ENCODE measurements around the gene TMED4. TPM values are rescaled to one million over a fixed set of nuclear protein-coding genes. Genes with fewer than 3 reads are reported as not detected.

The TMED4 gene
- total RNA-seq, 1 donor from 2014 or later = 90.7 TPM

DNA sequence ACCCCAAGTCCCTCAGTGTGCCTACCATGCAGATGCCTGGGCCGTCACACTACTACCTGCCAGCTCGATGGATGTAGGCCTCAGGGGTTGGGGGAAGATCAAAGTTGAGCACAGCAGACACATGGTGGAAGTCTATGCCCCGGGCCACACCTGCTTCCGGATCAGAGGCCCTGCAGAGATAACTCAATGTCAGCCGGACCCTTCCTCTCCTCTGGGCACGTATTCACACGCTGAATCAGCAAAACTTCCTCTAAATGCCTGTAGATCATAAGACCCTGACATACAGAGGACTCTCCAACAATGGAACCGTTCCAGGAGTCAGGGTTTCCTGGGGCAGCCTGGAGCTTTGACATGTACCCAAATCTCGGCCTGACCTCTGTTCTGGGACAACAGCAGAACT is 12.1 kb downstream of the TMED4 start:
- no peak for DNase-seq
- H3K27ac Mint-ChIP-seq (ENCODE audit: unreplicated experiment) = no peak overlapping the region
- peaks cover 8% of the 10 kb centered on the region for H3K36me3 Mint-ChIP-seq (ENCODE audit: unreplicated experiment)
- TF ChIP-seq, protein P1, sequence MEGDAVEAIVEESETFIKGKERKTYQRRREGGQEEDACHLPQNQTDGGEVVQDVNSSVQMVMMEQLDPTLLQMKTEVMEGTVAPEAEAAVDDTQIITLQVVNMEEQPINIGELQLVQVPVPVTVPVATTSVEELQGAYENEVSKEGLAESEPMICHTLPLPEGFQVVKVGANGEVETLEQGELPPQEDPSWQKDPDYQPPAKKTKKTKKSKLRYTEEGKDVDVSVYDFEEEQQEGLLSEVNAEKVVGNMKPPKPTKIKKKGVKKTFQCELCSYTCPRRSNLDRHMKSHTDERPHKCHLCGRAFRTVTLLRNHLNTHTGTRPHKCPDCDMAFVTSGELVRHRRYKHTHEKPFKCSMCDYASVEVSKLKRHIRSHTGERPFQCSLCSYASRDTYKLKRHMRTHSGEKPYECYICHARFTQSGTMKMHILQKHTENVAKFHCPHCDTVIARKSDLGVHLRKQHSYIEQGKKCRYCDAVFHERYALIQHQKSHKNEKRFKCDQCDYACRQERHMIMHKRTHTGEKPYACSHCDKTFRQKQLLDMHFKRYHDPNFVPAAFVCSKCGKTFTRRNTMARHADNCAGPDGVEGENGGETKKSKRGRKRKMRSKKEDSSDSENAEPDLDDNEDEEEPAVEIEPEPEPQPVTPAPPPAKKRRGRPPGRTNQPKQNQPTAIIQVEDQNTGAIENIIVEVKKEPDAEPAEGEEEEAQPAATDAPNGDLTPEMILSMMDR (IDR thresholded peaks at IDR 0.05; ENCODE audit: partially characterized antibody, unreplicated experiment) = no peak
- peaks cover 4% of the 10 kb centered on the region for H3K27me3 Mint-ChIP-seq (ENCODE audit: unreplicated experiment)
- H3K4me1 Mint-ChIP-seq (ENCODE audit: low read depth, unreplicated experiment) = peaks cover 15% of the 10 kb centered on the region
- H3K4me3 Mint-ChIP-seq (ENCODE audit: unreplicated experiment) = no peak overlapping the region
- peaks cover 8% of the 10 kb centered on the region for H3K9me3 Mint-ChIP-seq (ENCODE audit: unreplicated experiment)

DNA sequence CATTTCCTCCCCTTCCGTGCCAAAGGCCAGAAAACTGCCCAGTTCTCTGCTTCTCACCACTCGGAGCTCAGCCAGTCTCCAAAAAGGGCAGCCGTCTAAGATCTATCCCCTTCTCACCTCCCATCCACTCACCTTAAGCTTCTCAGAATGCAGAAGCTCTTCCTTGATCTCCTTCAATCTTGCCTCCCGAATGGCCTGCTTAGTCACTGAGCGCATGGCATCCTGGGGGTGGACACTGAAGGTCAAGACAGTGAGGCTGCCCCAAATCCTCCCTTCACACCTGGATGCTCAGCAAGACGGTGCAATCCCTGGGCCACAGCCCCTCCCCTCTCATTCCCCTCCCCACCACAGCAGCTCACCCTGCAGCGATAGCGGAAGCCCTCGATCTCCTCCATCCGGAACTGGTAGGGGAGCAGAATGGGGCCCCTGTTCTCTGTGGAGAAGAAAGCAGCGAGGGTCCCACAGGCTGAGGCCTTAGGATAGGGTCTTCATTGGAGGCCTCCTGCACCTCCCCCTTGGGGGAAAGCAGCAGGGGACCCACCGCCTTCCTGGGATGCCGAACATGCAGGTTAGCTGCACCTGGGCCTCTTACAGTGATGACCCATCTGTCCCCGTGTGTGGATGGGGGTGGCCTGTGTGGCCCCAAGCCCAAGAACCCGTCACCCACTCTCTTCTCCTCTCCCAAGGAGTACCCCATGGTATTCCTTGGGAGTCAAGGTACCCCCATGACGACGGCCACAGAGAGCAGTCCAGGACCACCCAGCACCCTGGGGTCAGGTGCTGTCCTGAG is 13.1 kb downstream of the TMED4 start:
- no peak overlapping the region for H3K4me3 Mint-ChIP-seq (ENCODE audit: unreplicated experiment)
- peaks cover 14% of the 10 kb centered on the region for H3K4me1 Mint-ChIP-seq (ENCODE audit: low read depth, unreplicated experiment)
- TF ChIP-seq, protein P1 (IDR thresholded peaks at IDR 0.05; ENCODE audit: partially characterized antibody, unreplicated experiment) = no peak
- H3K27ac Mint-ChIP-seq (ENCODE audit: unreplicated experiment) = no peak overlapping the region
- peaks cover 8% of the 10 kb centered on the region for H3K36me3 Mint-ChIP-seq (ENCODE audit: unreplicated experiment)
- DNase-seq = no peak
- peaks cover 7% of the 10 kb centered on the region for H3K9me3 Mint-ChIP-seq (ENCODE audit: unreplicated experiment)
- H3K27me3 Mint-ChIP-seq (ENCODE audit: unreplicated experiment) = peaks cover 2% of the 10 kb centered on the region

DNA sequence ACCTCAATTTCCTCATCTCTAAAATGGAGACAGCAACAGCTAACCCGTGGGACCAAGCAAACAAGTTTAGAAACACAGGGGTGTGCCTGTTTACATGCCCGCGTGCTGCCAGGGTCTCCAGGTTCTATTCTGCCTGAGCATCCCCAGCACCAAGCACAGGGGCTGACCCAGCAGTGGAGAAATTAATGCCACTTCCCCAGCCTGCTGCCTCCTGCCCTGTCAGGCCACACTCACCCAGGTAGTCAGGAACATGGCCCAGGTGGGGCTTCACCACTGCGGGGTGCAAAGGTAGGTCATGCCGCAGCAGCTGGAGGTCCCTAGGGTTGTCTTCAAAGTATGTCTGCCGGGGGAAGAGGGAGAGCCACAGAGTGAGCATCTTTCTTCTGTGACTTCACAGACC is 14.1 kb downstream of the TMED4 start:
- no peak overlapping the region for H3K27ac Mint-ChIP-seq (ENCODE audit: unreplicated experiment)
- H3K36me3 Mint-ChIP-seq (ENCODE audit: unreplicated experiment) = peaks cover 8% of the 10 kb centered on the region

DNA sequence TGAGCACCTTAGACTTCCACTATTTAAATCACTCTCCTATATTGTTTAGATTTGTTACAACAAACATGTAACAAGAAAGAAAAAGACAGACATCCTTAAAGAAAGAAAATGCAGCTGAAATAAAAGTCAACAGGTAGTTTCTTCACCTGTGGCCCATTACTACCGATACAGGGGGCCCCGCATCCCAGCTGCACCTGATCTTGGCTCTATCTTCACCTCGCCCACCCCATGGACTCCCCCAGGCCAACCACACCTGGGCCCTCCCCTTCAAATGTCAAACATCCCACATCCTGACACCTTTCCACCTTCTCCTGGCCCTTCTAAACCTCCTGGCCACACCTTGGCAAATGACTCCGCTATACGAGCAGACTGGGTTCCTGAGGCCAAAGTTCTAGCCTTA is 15.4 kb downstream of the TMED4 start:
- peak overlapping the region; percentile 59 for H3K27ac Mint-ChIP-seq (ENCODE audit: unreplicated experiment)
- no peak for DNase-seq
- H3K27me3 Mint-ChIP-seq (ENCODE audit: unreplicated experiment) = peaks cover 2% of the 10 kb centered on the region
- H3K36me3 Mint-ChIP-seq (ENCODE audit: unreplicated experiment) = peaks cover 8% of the 10 kb centered on the region
- no peaks in the 10 kb centered on the region for H3K9me3 Mint-ChIP-seq (ENCODE audit: unreplicated experiment)
- TF ChIP-seq, protein P1 (IDR thresholded peaks at IDR 0.05; ENCODE audit: partially characterized antibody, unreplicated experiment) = no peak
- no peak overlapping the region for H3K4me3 Mint-ChIP-seq (ENCODE audit: unreplicated experiment)
- peaks cover 15% of the 10 kb centered on the region for H3K4me1 Mint-ChIP-seq (ENCODE audit: low read depth, unreplicated experiment)

More for the DNA sequence above, 14.1 kb downstream of the TMED4 start:
- TF ChIP-seq, protein P1 (IDR thresholded peaks at IDR 0.05; ENCODE audit: partially characterized antibody, unreplicated experiment) = no peak
- Mint-ChIP-seq H3K4me1 (ENCODE audit: low read depth, unreplicated experiment) (peaks cover 15% of the 10 kb centered on the region), H3K9me3 (ENCODE audit: unreplicated experiment) (peaks cover 2% of the 10 kb centered on the region), H3K4me3 (ENCODE audit: unreplicated experiment) (no peak overlapping the region), H3K27me3 (ENCODE audit: unreplicated experiment) (peaks cover 3% of the 10 kb centered on the region)
- DNase-seq = no peak

DNA sequence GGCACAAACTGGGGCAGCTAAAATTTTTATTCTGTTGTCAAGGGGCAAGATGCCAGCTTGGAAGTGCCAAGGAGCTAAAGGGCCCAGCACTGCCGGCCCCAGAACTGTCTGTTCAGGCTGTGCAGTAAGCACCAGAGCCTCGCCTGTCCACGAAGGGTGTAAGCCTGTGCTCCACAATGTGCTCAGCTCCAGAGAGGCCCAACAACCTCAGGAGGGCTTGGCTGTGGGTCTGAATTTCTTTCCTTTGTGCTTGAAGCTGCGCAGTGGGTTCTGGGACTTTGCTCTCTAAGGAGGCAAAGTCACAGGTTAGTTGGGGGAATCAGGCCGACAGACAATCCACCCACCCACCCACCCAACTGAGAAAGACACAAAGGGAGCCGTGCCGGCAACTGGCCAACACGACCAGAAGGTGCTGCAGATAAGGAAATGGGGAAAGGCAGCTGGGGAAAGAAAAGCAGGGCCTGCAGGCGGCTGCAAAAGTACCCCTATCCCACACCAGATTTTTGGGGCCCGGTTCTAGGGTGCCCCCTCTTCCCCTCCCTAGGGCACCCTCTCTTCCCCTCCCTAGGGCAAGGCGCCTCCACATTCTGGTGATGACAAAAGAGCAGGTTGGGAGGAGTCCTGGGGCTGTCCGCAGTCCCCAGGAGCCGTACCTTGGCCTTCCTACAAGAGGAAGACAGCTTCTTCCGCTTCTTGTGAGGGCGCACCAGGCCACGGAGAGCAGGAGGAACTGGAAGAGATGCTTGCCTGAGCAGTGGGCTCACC is 16.1 kb downstream of the TMED4 start:
- no peaks in the 10 kb centered on the region for H3K9me3 Mint-ChIP-seq (ENCODE audit: unreplicated experiment)
- H3K4me1 Mint-ChIP-seq (ENCODE audit: low read depth, unreplicated experiment) = peaks cover 15% of the 10 kb centered on the region
- H3K36me3 Mint-ChIP-seq (ENCODE audit: unreplicated experiment) = peaks cover 8% of the 10 kb centered on the region
- H3K4me3 Mint-ChIP-seq (ENCODE audit: unreplicated experiment) = no peak overlapping the region
- DNase-seq = no peak
- peaks cover 2% of the 10 kb centered on the region for H3K27me3 Mint-ChIP-seq (ENCODE audit: unreplicated experiment)
- TF ChIP-seq, protein P1 (IDR thresholded peaks at IDR 0.05; ENCODE audit: partially characterized antibody, unreplicated experiment) = peak; percentile 67
- H3K27ac Mint-ChIP-seq (ENCODE audit: unreplicated experiment) = peak overlapping the region; percentile 90

All from glutamatergic neuron (in vitro differentiated cells).